Duodenal mucosa (tissue), 2 donors: Measurements from ENCODE around the gene ANKRD28.

Source experiments
- H3K27ac ChIP-seq: one replicate; pipeline ENCODE4 v1.7.0; 2013; ENCODE audit warnings: low read depth, low read length
- H3K27me3 ChIP-seq, 2 donors: one replicate each; pipeline ENCODE4 v1.7.0; 2013; ENCODE audit warnings: low read length in 2 of 2, control low read depth in 1 of 2; ENCODE audit not compliant: insufficient read depth in 2 of 2, control insufficient read depth in 1 of 2
- H3K36me3 ChIP-seq, 2 donors: one replicate each; pipeline ENCODE4 v1.7.0; 2013; ENCODE audit warnings: low read length in 2 of 2, control low read depth in 1 of 2; ENCODE audit not compliant: insufficient read depth in 2 of 2, control insufficient read depth in 1 of 2
- H3K4me1 ChIP-seq, 2 donors: one replicate each; pipeline ENCODE4 v1.7.0; 2013; ENCODE audit warnings: low read length in 2 of 2, control low read depth in 1 of 2; ENCODE audit not compliant: insufficient read depth in 2 of 2, control insufficient read depth in 1 of 2
- H3K4me3 ChIP-seq, 2 donors: one replicate each; pipeline ENCODE4 v1.7.0; 2013; ENCODE audit warnings: low read length in 2 of 2, low read depth in 1 of 2
- H3K9ac ChIP-seq, 2 donors: one replicate each; pipeline ENCODE4 v1.7.0; 2013; ENCODE audit warnings: low read length in 2 of 2, low read depth in 1 of 2
- H3K9me3 ChIP-seq, 2 donors: one replicate each; pipeline ENCODE4 v1.7.0; 2013; ENCODE audit warnings: low read length in 2 of 2, control low read depth in 1 of 2; ENCODE audit not compliant: control insufficient read depth in 1 of 2

ANKRD28 gene

DNA sequence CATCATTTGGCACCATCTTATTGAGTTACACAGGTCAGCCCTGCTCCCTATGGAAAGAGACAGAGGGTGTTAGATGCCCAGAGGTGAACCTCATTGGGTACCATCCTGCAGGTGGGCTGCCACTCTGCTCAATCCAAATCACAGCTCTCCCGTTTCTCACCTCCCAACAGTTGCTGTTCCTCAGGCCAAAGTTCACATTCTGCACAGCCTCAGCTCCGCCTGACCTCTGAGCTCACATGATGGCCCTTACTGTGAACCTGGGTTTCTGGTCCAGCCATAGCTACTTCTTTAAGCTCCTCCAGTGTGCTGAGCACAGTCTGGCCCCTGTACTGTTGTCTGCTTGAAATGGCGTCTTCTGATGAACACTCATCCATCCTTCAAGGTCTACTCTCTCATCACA, 148.4 kb downstream of the ANKRD28 start:
- H3K27me3 ChIP-seq = no peaks in the 10 kb centered on the region
- H3K27ac ChIP-seq = no peak overlapping the region
- no peak overlapping the region for H3K4me3 ChIP-seq
- H3K36me3 ChIP-seq = peaks cover 4 to 9% of the 10 kb centered on the region in 2 donors
- H3K4me1 ChIP-seq = peaks cover 8 to 32% of the 10 kb centered on the region in 2 donors
- H3K9ac ChIP-seq = no peak overlapping the region
- no peaks in the 10 kb centered on the region for H3K9me3 ChIP-seq

DNA sequence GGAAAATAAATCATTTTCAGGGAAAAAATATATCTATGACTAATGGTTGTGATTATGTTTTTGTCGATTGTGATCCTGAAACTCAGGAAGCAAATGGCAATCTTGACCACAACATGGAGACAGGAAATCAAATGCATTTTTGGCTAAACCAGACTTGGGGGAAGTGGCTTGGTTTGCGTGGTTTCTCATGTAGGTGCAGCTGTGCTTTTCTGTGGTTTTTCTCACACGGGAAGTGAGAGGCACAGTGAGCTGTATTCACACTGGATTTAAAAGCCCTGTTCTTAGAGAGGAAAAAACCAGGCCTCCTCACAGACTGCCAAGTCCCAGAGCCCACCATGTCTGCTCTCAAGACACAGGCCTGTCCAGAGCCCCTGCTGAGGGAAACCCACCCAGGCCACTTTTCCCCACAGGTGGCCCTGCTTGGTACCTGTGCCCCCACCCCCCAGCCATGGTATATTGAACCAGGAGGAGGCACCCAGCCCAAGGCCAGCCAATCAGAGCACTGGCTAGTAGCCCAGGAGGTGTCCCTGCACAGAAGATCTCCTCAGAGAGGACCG, 150.1 kb downstream of the ANKRD28 start:
- Histone ChIP-seq H3K4me3 (no peak overlapping the region), H3K27ac (peak overlapping the region; percentile 27), H3K36me3 (peaks cover 6 to 10% of the 10 kb centered on the region in 2 donors), H3K4me1 (peaks cover 8 to 32% of the 10 kb centered on the region in 2 donors), H3K9me3 (no peaks in the 10 kb centered on the region), H3K27me3 (no peaks in the 10 kb centered on the region), H3K9ac (no peak overlapping the region)

DNA sequence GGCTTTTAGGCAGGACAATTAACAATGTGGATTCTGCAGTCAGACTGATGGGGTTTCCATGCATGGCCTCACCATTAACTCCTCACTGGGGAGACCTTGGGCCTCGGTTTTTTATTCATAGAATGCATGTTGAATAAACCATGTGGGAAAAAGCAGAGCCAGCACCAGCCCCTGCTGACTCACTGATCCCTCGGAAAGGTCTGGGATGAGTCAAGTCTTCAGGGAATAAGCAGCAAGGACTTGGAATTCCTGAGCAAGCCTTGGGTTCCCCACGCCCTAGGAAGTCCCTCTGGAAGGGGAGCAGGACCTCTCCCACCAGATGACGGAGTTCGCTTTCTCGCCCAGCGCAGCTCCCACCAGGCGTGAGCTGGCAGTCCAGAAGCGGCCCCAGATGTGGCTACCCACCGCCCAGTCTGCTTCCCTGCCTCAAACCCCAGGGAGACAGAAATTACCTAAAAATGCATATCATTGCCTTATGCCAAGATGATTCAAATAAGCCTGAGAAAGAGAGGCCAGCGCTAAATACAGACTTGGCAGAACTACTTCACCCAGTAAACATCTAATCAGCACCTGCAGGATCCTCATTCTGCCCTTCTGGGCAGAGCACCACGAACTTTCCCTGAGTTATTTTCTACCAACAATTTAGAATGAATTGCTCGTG, 150.8 kb downstream of the ANKRD28 start:
- peak overlapping the region; percentile 27 for H3K27ac ChIP-seq
- H3K36me3 ChIP-seq = peaks cover 10% of the 10 kb centered on the region in 2 donors
- no peak overlapping the region for H3K9ac ChIP-seq
- H3K4me3 ChIP-seq = no peak overlapping the region
- H3K4me1 ChIP-seq = peaks cover 8 to 32% of the 10 kb centered on the region in 2 donors
- no peaks in the 10 kb centered on the region for H3K27me3 ChIP-seq
- H3K9me3 ChIP-seq = no peaks in the 10 kb centered on the region

DNA sequence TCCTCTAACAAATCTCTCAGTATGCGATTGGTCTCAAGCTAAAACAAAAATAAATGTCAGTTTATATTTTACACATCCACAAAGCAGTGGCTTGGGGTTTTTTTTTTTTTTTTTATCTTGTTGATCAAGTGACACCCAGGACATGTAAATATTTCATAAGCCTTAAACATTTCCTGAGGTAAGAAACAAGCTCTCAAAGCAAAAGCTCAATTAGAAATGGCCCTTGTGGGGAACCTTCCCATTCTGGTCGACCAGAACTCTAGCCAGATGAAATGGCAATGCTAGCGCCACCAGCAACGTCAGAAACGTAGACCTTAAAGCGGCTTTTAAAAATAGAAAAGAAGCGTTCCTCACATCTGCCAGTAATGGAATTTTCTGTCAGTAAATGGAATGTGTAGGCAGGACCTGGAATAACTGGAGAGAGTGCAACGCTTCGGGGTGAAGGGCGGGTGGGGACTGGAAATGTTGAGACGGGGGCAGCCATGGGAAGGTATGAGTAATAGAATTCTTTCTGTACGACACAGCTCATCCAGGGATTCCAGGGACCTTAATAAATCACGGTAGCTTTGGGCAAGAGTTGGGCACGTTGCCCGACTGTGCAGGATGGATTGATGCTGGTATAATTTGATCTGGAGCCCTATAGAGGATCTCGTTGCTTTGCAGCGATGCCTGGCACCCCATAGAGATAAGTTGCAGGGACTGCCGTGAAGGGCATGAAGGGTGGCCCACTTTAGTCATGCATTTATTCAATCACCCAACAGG, 151.9 kb downstream of the ANKRD28 start:
- H3K27ac ChIP-seq = no peak overlapping the region
- H3K4me1 ChIP-seq = peaks cover 8 to 32% of the 10 kb centered on the region in 2 donors
- H3K36me3 ChIP-seq = peaks cover 10 to 11% of the 10 kb centered on the region in 2 donors
- no peaks in the 10 kb centered on the region for H3K27me3 ChIP-seq
- H3K9me3 ChIP-seq = no peaks in the 10 kb centered on the region
- no peak overlapping the region for H3K9ac ChIP-seq
- no peak overlapping the region for H3K4me3 ChIP-seq

DNA sequence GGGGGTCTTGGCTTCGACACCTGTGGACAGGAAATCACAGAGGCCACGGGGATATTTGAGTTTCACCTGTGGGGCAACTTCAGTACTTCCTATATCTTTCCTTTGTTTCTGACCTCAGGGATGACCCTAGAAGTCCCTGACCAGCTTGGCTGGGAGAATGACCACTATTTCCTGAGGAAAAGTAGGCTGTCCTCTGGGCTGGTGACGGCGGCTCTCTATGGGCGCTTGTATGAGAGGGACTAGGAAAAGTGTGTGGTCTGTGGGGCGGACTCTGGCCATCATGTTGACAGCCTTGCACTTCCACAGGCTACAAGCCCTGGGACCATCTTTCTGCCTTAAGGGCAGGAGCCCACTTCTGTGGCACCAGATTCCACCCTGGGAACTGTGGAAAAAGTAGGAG, 152.5 kb downstream of the ANKRD28 start:
- no peak overlapping the region for H3K27ac ChIP-seq
- no peaks in the 10 kb centered on the region for H3K9me3 ChIP-seq
- H3K36me3 ChIP-seq = peaks cover 10 to 11% of the 10 kb centered on the region in 2 donors
- H3K4me3 ChIP-seq = no peak overlapping the region
- peaks cover 8 to 32% of the 10 kb centered on the region in 2 donors for H3K4me1 ChIP-seq
- H3K27me3 ChIP-seq = no peaks in the 10 kb centered on the region
- no peak overlapping the region for H3K9ac ChIP-seq

DNA sequence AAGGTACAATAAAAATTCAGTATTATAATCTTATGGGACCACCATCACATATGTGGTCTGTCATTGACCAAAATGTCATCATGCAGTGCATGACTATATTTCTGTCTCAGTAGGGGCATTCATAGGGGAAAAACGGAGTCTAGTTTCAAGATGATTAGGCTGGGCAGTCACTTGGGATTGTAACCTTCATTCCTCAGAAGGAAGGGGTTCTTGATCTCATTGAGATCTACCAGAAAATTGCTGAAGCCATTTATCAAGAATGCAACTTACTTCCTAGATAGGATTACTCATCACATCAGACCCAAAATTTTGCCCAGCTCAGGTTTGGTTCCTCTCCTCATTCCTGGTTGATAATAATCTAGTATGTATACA, 158.9 kb downstream of the ANKRD28 start:
- H3K27me3 ChIP-seq = no peaks in the 10 kb centered on the region
- peaks cover 0 to 5% of the 10 kb centered on the region in 2 donors for H3K36me3 ChIP-seq
- no peak overlapping the region for H3K9ac ChIP-seq
- H3K9me3 ChIP-seq = no peaks in the 10 kb centered on the region
- peaks cover 0 to 15% of the 10 kb centered on the region in 2 donors for H3K4me1 ChIP-seq
- H3K4me3 ChIP-seq = no peak overlapping the region
- no peak overlapping the region for H3K27ac ChIP-seq

DNA sequence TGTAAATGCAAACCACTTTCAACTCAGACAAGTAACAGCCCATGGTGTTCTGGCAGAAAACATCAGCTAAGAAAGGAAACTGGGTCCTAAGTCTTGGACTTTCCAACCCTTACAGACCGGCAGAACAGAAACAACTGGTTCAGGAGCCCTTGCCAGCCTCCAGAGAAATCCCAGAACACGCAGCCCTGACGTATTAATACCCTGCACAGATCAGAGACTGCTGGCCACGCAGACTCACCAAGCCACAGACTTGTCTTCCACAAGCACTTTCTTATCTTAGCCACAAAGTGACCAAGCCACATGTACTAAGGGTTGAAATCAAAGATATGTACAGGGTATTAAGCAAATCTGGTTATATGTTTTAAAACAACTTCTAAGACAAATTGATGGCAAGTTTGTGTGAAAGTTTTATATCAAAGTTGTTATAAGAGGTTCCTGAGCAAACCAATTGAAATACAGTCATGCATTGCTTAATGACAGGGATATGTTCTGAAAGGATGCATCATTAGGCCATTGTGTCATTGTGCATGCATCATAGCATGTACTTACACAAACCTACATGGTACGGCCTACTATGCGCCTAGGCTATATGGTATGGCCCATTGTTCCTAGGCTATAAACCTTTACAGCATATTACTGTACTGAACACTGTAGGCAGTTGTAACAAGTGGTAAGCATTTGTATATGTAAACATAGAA, 159.4 kb downstream of the ANKRD28 start:
- Histone ChIP-seq H3K27me3 (no peaks in the 10 kb centered on the region), H3K9me3 (no peaks in the 10 kb centered on the region), H3K36me3 (peaks cover 0 to 5% of the 10 kb centered on the region in 2 donors), H3K27ac (no peak overlapping the region), H3K9ac (no peak overlapping the region), H3K4me1 (peaks cover 0 to 15% of the 10 kb centered on the region in 2 donors), H3K4me3 (no peak overlapping the region)

DNA sequence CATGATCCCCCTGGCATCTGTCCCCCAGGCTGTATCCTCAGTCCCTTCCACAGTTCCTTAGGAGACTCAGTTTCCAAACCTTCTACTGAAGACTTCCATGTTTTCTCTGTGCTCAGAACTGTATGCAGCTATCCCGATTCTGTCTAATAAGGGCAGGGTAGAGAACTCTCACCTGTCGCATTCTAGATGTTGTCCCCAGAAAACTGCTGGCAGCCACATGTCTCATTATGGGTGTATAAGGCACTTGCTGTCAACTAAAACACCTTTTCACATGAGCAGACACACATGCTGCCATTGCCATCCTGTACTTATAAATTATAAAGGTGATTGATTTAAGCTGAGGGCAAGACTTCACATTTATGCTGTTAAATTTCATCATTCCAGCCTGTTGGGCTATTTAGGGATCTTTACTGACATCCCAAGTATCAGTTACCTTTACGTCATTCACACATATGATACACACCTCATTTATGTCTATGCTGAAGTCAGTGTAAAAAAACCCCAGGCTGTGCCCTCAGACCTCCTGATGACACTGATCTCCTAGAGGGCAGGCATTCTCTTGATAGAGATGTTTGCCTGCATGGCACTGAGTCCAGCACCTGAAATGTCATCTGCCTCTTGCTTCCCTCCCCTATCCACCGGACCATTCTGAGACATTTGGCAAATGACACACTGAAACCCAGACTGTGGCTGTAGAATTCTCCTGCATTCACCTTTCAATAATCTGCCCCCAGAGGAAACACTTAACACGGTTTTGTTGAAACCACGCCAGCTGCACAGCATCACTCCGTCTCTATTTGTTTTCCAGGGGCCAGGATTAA, 160.4 kb downstream of the ANKRD28 start:
- Histone ChIP-seq H3K4me3 (no peak overlapping the region), H3K27ac (no peak overlapping the region)

DNA sequence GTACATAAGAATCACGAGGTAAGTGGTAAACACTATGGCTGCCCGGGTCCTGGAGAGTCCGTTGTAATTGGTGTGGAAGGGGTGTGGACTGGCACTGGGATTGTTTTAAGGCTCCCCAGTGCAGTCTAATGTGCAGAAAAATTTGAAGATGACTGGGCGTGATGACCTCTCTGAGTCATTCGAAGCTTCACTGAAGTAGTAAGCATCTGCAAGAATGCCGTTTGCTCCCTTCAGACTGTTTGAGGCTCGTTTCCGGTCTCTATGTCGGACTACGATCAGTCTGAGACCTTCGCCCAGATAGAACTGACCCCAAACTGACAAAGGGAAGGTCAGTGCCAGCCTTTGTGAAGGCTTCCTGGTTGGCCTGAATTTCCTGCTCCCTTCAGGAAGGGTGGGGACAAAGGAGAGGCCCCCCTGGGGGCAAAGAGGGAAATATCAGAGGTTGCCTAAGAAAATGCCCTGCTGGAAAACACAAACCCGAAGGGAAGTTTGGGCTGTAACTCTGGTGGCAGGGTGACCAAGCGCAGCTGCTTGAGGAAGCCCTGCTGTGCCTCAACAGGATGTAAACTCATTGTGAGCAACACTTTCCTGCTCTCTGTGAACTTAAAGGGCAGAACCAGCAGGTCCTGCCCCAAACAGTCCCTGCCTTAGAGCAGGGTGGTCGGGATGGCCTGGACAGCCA, 161.6 kb downstream of the ANKRD28 start:
- Histone ChIP-seq H3K4me1 (peaks cover 0 to 15% of the 10 kb centered on the region in 2 donors), H3K27ac (no peak overlapping the region), H3K9ac (no peak overlapping the region), H3K27me3 (no peaks in the 10 kb centered on the region), H3K4me3 (no peak overlapping the region), H3K36me3 (peaks cover 0 to 3% of the 10 kb centered on the region in 2 donors), H3K9me3 (no peaks in the 10 kb centered on the region)

More for the DNA sequence above, 160.4 kb downstream of the ANKRD28 start:
- H3K9ac ChIP-seq = no peak overlapping the region
- H3K9me3 ChIP-seq = no peaks in the 10 kb centered on the region
- peaks cover 0 to 5% of the 10 kb centered on the region in 2 donors for H3K36me3 ChIP-seq
- no peaks in the 10 kb centered on the region for H3K27me3 ChIP-seq
- H3K4me1 ChIP-seq = peaks cover 0 to 15% of the 10 kb centered on the region in 2 donors
